GM19328 (cell line): ENCODE results near the gene PPY.
"Not testable (repeated sequence)": the region's sequence is repeated elsewhere in the genome, so short reads cannot be mapped to it uniquely, and the experiment has no call there.

ENCODE experiments used
- ATAC-seq: cut with Tn5 transposase; IDR thresholded peaks from one replicate; pipeline ENCODE4 v1.9.1; 2021; ENCODE audit warnings: mild to moderate bottlenecking, moderate library complexity; ENCODE audit not compliant: unreplicated experiment

Gene PPY

GRCh38 chr17:43906951-43907424 is 35.3 kb downstream of the PPY start:
- no peak for ATAC-seq

GRCh38 chr17:43905985-43906852 is 36.1 kb downstream of the PPY start:
- ATAC-seq = no peak

- no peak for ATAC-seq
Measured at GRCh38 chr17:43905400-43905984, 36.8 kb downstream of the PPY start.

GRCh38 chr17:43901861-43902589 is 40.3 kb downstream of the PPY start:
- ATAC-seq = no peak

- no peak for ATAC-seq
Measured at GRCh38 chr17:43900858-43901754, 41.2 kb downstream of the PPY start.

GRCh38 chr17:43900183-43900857 is 42.0 kb downstream of the PPY start:
- peak; percentile 76 for ATAC-seq

- no peak for ATAC-seq
Measured at GRCh38 chr17:43898446-43898845, 43.8 kb downstream of the PPY start.

GRCh38 chr17:43897831-43898230 is 44.4 kb downstream of the PPY start:
- ATAC-seq = no peak

GRCh38 chr17:43894494-43894893 is 47.8 kb downstream of the PPY start:
- not testable (repeated sequence) for ATAC-seq

GRCh38 chr17:43892647-43892952 is 49.7 kb downstream of the PPY start:
- no peak for ATAC-seq

- ATAC-seq = no peak
Measured at GRCh38 chr17:43891851-43892646, 50.2 kb downstream of the PPY start.
